Ureter (tissue), 1 donor: ENCODE data around the gene SUGP2. TPM values are rescaled to one million over a fixed set of nuclear protein-coding genes. Genes with fewer than 3 reads are reported as not detected.
"Not testable (repeated sequence)": the region's sequence is repeated elsewhere in the genome, so short reads cannot be mapped to it uniquely, and the experiment has no call there.

Experiments used
- DNase-seq: peaks from one replicate; pipeline ENCODE4 v3.0.0-alpha.2; 2020; ENCODE audit warnings: low spot score
- total RNA-seq: library from RNA; stranded (reverse); gene quantifications from one replicate; pipeline ENCODE4 v1.2.4, GENCODE V29; 2023
- donor health status: DM: yes; HTN: yes; CAD: no.

The SUGP2 gene
- total RNA-seq, 1 donor from 2014 or later: 99.6 TPM

DNA sequence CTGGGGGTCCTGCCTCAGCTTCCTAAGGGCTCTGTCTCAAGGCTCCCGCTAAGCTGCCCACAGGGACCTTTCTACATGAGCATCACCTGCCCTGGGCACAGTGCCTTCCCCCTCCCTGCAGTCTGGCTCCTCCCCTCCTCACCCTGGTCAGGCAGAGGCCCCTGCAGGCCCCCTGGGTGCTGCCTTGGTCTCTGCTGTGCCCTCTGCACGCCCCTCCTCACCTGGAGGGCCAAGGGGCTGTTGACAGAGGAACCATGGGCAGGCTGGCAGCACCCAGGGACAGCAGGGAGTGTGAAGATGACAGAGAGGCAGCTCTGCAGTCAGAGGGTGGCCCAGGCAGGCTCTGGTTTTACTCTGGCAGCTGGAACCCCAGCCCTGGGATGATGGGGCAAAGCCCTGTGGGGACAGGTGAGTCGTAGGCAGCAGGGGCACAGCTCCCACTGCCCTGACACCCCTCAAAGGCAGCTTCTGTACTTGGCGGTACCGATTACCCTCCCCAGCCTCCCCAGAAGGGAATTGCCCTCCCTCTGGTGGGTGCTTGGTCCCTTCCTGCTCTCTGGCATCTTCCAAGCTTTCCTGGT, 43.1 kb downstream of the SUGP2 start:
- DNase-seq: no peak

DNA sequence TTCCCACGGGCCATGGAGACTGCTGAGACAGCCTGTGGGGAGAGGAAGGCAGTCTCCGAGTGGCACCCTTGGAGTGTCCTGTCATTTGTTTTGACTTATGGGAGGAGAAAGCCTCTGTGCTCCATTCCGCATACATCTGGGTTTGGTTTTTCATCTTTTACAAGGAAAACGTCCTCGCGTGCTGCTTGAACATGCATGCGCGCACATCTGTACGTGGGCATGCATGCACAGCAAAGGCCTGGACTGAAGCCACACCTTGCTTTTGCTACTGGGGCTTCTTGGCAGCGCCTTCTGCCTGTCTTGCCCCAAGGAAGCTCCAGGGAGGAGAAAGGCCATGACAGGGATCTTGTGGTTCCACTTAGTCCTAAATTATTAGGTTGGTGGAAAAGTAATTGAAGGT, 44.0 kb downstream of the SUGP2 start:
- DNase-seq: no peak

DNA sequence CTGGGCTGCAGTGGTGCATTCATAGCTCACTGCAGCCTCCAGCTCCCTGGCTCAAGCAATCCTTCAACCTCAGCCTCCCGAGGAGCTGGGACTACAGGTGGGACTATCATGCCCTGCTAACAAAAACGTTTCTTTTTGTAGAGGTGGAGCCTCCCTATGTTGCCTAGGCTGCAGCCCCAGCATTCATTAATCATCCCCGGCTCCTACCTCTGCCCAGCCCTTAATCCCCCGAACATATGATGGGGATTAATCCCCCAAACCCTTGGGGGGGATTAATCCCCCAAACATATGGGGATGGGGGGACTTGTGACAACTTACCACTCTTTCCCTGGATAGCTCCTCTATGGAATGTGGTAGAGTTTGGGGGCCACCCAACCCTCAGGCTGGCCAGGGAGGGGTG, 45.9 kb downstream of the SUGP2 start:
- DNase-seq: no peak

DNA sequence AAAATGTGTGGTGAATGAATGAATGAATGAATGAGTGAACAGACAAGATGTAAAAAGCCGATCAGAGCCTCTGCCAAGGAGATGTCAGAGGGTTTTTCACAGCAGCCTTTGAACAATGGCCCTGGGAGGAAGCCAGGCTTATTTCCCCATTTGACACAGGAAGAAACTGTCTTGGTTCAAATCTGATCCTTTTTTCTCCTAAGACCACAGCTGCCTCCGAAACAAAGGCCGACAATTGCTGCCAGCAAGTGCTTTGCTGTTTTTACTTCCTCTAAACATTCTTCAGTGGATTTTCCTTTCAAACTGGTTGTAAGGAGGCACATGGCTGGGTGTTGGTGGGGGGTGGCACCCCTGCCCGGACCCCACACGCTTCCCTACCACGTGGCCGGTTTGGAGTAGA, 48.1 kb downstream of the SUGP2 start:
- DNase-seq: no peak

DNA sequence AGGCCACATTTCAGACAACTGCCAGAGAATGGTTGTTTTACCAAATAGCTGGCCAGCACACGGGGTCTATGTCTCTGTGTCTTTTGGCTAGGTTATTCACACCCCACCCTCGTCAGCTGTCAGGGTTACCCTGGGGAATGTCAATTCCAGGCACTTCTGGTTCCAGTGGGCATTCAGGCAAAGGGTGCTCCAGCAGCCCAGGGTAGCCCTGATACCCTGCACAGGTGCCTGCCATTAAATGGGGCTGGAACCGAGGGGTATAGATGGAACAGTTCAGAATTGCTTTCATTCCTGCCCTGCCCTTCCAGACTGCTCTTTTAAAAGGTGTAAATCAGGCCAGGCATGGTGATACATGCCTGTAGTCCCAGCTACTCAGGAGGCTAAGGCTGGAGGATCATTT, 49.1 kb downstream of the SUGP2 start:
- DNase-seq: no peak

DNA sequence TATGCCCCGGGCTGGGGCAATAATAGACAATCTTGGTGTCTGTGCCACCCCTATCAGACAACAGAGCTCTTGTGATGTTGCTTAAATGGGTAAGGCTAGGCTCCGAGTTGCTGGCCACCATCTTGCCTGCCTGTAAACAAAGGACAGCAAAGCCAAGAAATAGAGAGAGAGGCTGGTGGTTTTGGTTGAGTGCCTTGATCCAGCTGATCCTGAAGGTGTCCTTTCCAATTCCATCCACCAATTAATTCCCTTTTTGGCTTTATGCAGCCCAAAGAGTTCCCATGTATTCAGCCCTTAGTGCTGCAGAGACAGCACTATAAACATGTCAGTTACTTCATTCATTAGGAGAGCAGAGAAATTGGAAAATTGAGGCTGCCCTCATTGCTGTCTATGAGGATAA, 50.6 kb downstream of the SUGP2 start:
- no peak for DNase-seq

DNA sequence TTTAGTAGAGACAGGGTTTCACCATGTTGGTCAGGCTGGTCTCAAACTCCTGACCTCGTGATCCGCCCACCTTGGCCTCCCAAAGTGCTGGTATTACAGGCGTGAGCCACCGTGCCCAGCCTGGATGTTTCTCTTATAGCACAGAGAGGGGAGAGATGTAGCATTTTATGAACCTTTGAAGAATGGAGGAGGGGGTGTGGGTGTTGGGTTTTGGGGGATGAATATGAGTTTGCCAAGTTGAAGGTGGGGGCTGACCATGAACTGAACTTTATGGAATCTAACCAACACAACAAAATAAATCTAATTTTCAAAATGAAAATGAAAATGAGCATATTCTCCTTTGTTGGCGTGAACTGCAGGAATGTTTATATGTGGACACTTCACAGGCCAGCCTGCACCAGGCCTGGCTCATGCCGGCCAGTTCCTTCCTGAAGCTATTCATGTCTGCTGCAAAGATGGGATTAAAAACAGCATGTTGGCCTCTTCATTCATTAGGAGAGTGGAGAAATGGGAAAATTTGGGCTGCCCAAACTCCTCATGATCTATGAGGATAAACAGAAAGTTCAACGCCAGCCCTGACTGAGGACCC, 52.8 kb downstream of the SUGP2 start:
- DNase-seq: no peak

DNA sequence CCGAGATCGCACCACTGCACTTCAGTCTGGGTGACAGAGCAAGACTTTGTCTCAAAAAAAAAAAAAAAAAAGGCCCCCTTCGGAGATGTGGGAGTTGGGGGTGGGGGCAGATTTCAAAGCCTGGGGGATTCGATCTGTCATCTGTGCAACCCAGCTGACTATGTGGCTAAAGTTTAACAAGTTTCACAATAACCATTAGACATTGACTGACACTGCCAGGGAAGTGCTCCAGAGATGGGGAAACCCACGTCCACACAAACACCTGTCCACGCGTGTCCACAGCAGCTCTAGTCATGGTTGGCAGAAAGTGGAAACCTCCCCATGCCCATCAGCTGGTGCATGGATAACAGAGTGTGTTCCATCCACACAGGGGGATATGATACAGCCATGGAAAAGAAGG, 54.7 kb downstream of the SUGP2 start:
- DNase-seq: no peak

DNA sequence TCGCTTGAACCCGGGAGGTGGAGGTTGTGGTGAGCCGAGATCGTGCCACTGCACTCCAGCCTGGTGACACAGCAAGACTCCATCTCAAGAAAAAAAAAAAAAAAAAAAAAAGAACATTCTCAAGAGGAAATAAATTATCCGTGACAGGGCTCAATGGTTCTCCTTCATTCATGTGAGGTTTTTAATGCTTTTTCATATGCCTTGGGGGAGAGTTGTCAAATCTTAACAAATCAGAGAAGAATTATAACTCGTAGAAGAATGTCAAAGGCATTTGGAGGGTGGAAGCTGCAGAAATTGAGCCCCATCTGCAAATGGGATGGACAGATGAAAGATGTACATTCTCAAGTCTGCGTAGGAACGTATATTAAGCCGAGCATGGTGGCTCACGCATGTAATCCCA, 57.4 kb downstream of the SUGP2 start:
- no peak for DNase-seq

DNA sequence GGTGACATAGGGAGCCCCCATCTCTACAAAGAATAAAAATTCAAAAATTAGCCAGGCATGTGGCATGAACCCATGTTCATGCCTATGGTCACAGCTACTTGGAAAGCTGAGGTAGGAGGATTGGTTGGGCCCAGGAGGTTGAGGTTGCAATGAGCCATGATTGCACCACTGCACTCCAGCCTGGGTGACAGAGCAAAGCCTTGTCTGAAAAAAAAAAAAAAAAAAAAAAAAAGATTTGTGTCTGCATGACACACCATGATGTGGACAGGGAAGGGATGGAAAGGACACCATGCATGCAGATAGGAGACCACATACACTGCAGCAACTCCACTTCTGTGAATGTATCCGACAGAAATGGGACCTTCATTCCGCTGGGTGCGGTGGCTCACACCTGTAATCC, 58.3 kb downstream of the SUGP2 start:
- DNase-seq: no peak

DNA sequence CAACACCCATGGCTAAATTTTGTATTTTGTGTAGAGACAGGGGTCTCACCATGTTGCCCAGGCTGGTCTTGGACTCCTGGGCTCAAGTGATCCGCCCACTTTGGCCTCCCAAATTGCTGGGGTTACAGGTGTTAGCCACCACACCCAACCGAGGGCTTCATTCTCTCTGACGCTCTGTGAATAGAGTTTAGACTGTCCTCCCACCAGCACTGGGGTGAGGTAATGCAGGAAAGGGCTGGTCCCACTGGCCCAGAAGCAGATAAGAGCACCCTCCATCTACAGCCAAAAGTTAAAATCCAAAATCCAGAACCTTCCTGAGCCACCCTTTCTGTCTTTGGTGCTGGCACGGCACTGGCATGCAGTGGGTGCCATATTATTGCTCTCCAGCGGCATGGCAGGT, 60.5 kb downstream of the SUGP2 start:
- DNase-seq: no peak

DNA sequence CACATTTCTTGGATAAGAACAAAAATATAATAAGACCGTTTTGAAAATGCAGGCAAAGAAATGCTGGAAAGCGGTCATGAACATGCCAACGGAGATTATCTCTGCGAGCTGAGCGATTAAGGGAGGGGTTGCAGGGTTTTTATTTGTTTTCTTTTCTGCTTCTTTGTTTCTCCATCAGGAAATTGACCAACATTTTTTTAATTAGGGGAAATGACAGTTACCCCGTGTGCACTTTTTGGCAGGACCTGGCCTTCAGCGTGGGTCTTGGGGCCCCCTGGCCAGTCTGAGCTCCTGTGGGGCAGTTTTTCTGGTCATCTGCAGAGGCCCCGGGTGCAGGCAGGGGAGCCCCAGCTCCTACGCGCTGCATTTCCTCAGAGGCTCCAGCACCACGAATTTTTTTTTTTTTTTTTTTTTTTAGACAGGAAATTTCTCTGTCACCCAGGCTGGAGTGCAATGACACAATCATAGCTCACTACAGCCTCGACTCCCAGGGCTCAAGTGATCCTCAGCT, 61.0 kb downstream of the SUGP2 start:
- DNase-seq: no peak

DNA sequence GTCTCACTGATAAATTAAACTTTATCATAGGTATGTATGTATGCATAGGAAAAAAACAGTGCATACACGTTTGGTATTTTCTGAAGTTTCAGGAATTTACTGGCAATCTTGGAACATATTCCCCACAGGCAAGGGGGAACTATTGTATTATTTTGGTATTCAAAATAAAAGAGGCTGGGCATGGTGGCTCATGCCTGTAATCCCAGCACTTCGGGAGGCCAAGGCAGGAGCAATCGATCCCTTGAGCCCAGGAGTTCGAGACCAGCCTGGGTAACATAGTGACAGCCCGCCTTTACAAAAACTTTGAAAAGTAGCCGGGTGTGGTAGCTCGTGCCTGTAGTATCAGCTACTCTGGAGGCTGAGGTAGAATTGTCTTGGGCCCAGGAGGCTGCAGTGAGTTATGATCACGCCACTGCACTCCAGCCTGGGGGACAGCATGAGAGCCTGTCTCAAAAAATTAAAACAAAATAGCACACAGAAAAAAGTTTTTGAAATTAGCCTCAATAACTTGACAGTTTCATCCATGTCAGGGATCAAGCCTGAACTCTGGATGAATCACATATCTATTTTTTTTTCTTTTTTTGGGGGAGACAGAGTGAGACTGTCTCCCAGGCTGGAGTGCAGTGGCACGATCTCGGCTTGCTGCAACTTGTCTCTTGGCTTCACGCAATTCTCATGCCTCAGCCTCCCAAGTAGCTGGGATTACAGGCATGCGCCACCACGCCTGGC, 63.2 kb downstream of the SUGP2 start:
- no peak for DNase-seq

DNA sequence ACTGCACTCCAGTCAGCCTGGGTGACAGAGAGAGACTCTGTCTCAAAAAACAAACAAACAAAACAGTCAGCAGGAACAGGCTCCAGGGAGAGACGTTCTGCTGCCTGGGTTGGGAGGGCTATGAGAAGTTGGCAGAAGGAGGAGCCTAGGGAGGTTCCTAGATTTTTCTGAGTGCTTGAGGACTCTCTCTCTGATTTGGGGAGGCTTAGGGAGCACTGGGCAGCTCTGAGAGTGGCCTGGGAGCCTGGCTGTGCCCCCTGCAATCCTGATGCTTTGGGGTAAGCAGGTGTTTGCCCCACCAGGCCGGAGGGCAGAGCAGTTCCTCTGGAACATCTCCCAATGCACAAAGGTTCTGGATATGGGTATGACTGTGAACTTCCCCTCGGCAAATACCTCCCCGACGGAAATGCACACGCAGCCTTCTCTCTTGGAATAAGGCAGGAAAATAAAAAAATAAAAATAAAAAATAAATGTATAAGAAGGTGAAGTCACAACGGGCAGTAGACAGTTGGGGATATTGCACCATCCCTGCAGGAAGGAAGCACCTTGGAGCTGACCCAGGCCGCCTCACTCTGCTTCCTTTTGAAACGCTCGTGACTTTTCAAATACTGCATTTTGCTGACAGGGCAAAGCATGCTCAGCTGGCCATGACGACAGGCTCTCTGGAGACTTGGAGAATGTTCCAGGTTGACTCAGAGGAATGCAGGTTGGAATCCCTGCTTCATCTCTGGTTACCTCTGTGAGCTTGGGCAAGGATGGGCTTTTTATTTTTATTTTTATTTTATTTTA, 65.8 kb downstream of the SUGP2 start:
- peak; percentile 70 for DNase-seq

DNA sequence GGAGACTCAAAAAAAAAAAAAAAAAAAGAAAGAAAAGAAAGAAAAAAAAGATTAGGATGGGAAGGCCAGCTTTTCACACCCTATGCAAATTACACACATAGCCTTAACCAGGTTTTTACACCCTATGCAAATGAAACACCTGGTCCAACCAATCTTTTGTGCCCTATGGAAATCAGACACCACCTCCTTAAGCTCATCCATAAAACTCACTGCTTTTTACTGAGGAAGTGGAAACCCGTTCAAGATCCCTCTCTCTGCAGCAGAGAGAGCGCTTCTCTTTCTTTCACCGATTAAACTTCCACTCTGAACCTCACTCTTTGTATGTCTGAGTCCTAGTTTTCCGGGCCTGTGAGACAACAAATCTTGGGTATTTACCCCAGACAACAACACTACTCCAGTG, 67.0 kb downstream of the SUGP2 start:
- DNase-seq: no peak

DNA sequence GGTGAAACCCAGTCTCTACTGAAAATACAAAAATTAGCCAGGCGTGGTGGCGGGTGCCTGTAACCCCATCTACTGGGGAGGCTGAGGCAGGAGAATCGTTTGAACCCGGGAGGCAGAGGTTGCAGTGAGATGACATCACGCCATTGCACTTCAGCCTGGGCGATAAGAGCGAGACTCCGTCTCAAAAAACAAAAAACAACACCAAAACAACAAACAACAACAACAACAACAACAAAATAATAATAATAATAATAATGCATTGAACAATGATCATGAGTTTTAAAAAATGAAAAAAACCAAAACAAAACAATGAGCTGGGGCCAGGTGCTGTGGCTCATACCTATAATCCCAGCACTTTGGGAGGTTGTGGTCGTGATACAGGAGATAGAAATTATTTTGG, 69.2 kb downstream of the SUGP2 start:
- DNase-seq: no peak

DNA sequence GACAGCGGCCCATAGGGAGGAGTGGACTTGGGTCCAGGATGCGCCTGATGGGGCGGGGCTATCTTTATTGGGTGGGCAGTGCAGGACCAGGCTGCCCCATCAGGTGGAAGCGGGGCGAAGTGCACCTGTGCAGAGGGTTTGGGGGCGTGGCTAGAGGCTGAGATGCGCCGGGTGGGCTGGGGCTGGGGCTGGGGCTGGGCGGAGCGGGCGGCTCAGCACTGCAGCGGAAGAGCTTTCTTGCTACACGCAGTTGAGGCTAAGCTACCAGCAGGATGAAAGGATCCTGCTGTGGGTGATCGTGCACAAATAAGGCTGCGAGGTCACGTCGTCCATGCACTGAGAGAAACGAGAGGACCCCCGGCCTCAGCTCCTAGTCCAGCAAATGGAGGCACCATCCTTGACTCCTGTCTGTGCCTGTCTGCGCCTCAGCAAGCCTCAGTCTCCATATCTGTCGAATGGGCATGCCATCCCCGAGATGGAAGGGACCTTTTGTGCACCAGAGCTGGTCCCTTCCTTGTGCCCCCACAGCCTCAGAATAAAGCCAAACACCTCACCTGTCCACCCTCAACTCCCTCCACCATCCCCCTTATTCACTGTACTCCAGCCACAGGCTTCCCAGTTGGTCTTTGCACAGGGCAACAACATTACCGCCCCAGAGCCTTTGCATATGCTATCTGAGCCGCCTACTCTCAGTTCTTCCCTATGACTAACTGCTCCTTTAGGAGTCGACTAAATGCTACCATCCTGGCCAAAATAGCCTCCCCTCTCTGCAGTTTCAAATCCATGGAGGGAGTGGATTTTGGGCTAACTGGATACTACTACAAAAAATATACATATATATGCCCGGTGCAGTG, 71.3 kb downstream of the SUGP2 start:
- no peak for DNase-seq

DNA sequence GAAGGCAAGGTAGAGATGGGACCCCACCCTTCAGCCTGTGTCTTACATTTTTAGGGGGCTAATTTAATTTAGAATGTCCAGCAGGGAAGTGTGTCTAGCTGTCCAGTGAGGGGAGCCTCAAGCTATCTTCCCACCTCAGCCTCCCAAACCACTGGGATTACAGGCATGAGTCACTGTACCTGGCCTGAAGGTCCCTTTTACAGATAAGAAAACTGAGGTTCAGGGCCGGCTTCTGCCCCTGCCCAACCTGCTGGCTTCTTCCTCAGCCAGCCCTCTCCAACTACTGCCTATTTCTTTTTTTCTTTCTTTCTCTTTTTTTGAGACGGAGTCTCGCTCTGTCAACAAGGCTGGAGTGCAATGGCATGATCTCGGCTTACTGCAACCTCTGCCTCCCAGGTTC, 72.9 kb downstream of the SUGP2 start:
- DNase-seq: no peak

DNA sequence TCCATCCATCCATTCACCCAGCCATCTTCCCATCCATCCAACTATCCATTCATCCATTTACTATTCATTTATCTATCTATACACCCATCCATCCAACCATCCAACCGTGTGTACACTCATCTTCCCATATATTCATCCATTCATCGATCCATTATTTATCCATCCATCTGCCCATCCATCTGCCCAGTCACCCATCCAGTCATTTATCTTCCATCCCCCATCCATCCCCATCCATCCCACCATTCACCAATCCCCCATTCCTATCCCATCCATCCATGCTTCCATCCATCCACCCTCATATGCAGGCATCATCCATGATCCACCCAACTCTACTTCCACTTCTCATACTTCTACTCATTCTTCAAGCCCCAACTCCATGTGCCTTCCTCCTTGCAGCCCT, 78.3 kb downstream of the SUGP2 start:
- DNase-seq: no peak

DNA sequence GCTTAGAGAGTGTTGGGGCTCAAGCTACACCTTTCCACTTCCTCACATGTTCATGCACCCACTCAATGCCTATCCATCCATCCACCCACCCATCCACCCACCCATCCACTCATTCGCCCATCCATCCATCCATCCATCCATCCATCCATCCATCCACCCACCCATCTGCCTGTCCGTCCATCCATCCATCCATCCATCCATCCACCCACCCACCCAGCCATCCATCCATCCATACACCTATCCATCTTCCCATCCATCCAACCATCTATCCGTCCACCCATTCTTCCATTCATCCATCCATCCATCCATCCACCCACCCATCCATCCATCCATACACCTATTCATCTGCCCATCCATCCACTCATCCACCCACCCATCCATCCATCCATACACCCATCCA, 79.2 kb downstream of the SUGP2 start:
- DNase-seq: no peak

DNA sequence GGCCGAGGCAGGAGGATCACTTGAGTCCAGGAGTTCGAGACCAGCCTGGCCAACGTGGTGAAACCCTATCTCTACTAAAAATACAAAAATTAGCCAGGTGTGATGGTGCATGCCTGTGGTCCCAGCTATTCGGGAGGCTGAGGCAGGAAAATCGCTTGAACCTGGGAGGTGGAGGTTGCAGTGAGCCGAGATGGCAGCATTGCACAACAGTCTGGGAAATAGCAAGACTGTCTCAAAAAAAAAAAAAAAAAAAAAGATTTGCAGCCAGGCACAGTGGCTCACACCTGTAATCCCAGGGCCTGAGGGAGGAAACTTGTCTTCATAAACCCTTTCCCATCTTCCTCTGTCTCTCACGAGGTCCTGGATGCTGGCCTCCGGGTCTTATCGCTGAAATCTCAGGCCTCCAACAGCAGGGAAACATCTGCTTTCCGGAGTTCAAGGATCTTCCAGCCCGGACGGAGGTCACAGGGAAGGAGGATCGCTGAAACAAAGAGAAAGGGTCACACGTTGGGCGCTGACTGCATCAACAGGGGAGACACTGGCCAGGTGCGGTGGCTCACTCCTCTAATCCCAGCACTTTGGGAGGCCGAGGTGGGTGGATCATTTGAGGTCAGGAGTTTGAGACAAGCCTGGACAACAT, 80.8 kb downstream of the SUGP2 start:
- DNase-seq: not testable (repeated sequence)
